OCI-LY3 (cell line): ENCODE results near the gene NCOA5.

Experiments
- CTCF ChIP-seq: fragments of 200-600, 300-600 bp; sonication (generic); IDR thresholded peaks from 2 replicates; pipeline ENCODE4 v1.5.1; 2014; ENCODE audit warnings: antibody characterized with exemption, low read length, low read depth
- EZH2phosphoT487 ChIP-seq: fragments of 200-600 bp; shearing (Covaris generic); IDR thresholded peaks from 2 replicates; pipeline ENCODE4 v1.6.1; 2018; ENCODE audit warnings: antibody characterized with exemption, mixed run types, low read depth

- TF ChIP-seq CTCF (peak; percentile 47; the same call in 1 of the 2 replicates), EZH2phosphoT487 (no peak)
Observed at GRCh38 chr20:46021361-46022359, 68.1 kb downstream of the NCOA5 start.
